Loucy (cell line): ENCODE measurements around the gene RORB.
"Not testable (repeated sequence)": the region's sequence is repeated elsewhere in the genome, so short reads cannot be mapped to it uniquely, and the experiment has no call there.

Experiments
- EZH2phosphoT487 ChIP-seq: fragments of 200-600 bp; IDR thresholded peaks from 2 replicates; pipeline ENCODE4 v1.6.1; 2018; ENCODE audit warnings: antibody characterized with exemption, mild to moderate bottlenecking, moderate library complexity, borderline replicate concordance
- TF ChIP-seq, protein P1 (sequence below): fragments of 200-600 bp; sonication (generic); conservative IDR thresholded peaks from 2 replicates; pipeline ENCODE4 v1.5.1; 2014; ENCODE audit warnings: mild to moderate bottlenecking, antibody characterized with exemption, low read length

GRCh38 chr9:74530458-74530857 lies 33.3 kb downstream of the RORB start:
- TF ChIP-seq, protein P1, sequence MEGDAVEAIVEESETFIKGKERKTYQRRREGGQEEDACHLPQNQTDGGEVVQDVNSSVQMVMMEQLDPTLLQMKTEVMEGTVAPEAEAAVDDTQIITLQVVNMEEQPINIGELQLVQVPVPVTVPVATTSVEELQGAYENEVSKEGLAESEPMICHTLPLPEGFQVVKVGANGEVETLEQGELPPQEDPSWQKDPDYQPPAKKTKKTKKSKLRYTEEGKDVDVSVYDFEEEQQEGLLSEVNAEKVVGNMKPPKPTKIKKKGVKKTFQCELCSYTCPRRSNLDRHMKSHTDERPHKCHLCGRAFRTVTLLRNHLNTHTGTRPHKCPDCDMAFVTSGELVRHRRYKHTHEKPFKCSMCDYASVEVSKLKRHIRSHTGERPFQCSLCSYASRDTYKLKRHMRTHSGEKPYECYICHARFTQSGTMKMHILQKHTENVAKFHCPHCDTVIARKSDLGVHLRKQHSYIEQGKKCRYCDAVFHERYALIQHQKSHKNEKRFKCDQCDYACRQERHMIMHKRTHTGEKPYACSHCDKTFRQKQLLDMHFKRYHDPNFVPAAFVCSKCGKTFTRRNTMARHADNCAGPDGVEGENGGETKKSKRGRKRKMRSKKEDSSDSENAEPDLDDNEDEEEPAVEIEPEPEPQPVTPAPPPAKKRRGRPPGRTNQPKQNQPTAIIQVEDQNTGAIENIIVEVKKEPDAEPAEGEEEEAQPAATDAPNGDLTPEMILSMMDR: peak; percentile 42
- TF ChIP-seq EZH2phosphoT487: not testable (repeated sequence)
